HG02588 (cell line): ENCODE measurements around the gene PAOX.
"Not testable (repeated sequence)": the region's sequence is repeated elsewhere in the genome, so short reads cannot be mapped to it uniquely, and the experiment has no call there.

Source experiments
- ATAC-seq: cut with Tn5 transposase; IDR thresholded peaks from one replicate; pipeline ENCODE4 v1.9.1; 2021; ENCODE audit warnings: mild to moderate bottlenecking, moderate library complexity; ENCODE audit not compliant: unreplicated experiment

The PAOX gene

GRCh38 chr10:133403359-133403758, 24.3 kb downstream of the PAOX start:
- ATAC-seq: no peak

- ATAC-seq: no peak
Observed at GRCh38 chr10:133403784-133404183, 24.7 kb downstream of the PAOX start.

GRCh38 chr10:133405272-133405671, 26.2 kb downstream of the PAOX start:
- ATAC-seq: no peak

- ATAC-seq: no peak
Observed at GRCh38 chr10:133405844-133406527, 26.9 kb downstream of the PAOX start.

GRCh38 chr10:133411523-133412380, 32.7 kb downstream of the PAOX start:
- ATAC-seq: no peak

GRCh38 chr10:133412381-133412711, 33.3 kb downstream of the PAOX start:
- ATAC-seq: no peak

- ATAC-seq: not testable (repeated sequence)
Observed at GRCh38 chr10:133414401-133414800, 35.3 kb downstream of the PAOX start.

GRCh38 chr10:133415752-133416151, 36.7 kb downstream of the PAOX start:
- no peak for ATAC-seq

GRCh38 chr10:133418289-133418993, 39.4 kb downstream of the PAOX start:
- ATAC-seq: no peak

GRCh38 chr10:133419211-133419950, 40.3 kb downstream of the PAOX start:
- ATAC-seq: no peak

GRCh38 chr10:133420028-133420427, 41.0 kb downstream of the PAOX start:
- ATAC-seq: no peak

GRCh38 chr10:133420579-133420978, 41.5 kb downstream of the PAOX start:
- ATAC-seq: no peak

GRCh38 chr10:133421336-133422222, 42.5 kb downstream of the PAOX start:
- ATAC-seq: no peak

GRCh38 chr10:133422223-133422806, 43.3 kb downstream of the PAOX start:
- ATAC-seq: no peak

- ATAC-seq: no peak
Observed at GRCh38 chr10:133422807-133423771, 44.0 kb downstream of the PAOX start.

- not testable (repeated sequence) for ATAC-seq
Observed at GRCh38 chr10:133424102-133424501, 45.0 kb downstream of the PAOX start.

GRCh38 chr10:133424601-133425000, 45.5 kb downstream of the PAOX start, which contains the start of gene SPRN:
TSS of gene SPRN (minus strand) at chr10:133424625. CDS start at chr10:133423681, 944 bp downstream.
- not testable (repeated sequence) for ATAC-seq

- ATAC-seq: not testable (repeated sequence)
Observed at GRCh38 chr10:133429571-133429970, 50.5 kb downstream of the PAOX start.
